Fibroblast of lung (primary cell): Measurements from ENCODE around the gene CDO1. TPM values are rescaled to one million over a fixed set of nuclear protein-coding genes. Genes with fewer than 3 reads are reported as not detected.

Experiments
- DNase-seq, 2 donors: peaks; one replicate each; pipeline versions ENCODE4 v3.0.0 to v3.0.0-alpha.2; 2010; ENCODE audit warnings: low read depth in 2 of 2
- H2AFZ ChIP-seq: 2 replicates; pipeline ENCODE4 v1.5.1; 2012; ENCODE audit warnings: low read length, control low read depth, inconsistent platforms
- H3K27ac ChIP-seq: 2 replicates; pipeline ENCODE4 v1.5.1; 2011; ENCODE audit warnings: low read length, control low read depth; ENCODE audit not compliant: insufficient read depth
- H3K27me3 ChIP-seq: 2 replicates; pipeline ENCODE4 v1.5.1; 2011; ENCODE audit warnings: mild to moderate bottlenecking, low read length; ENCODE audit not compliant: control insufficient read depth, insufficient read depth
- H3K36me3 ChIP-seq: 2 replicates; pipeline ENCODE4 v1.5.1; 2011; ENCODE audit warnings: low read length; ENCODE audit not compliant: control insufficient read depth, insufficient read depth
- H3K4me1 ChIP-seq: 2 replicates; pipeline ENCODE4 v1.5.1; 2011; ENCODE audit warnings: low read length; ENCODE audit not compliant: control insufficient read depth, insufficient read depth; ENCODE audit errors: extremely low read depth
- H3K4me2 ChIP-seq: 2 replicates; pipeline ENCODE4 v1.5.1; 2011; ENCODE audit warnings: low read length, control low read depth; ENCODE audit not compliant: insufficient read depth; ENCODE audit errors: extremely low read depth
- H3K4me3 ChIP-seq, 4 experiments: fragments of 200-600 bp in 1 of 4; sonication (generic) in 1 of 4; replicated peaks in 1 of 4; 2 replicates each; pipeline ENCODE4 v1.5.1; 2011 to 2016; ENCODE audit warnings: low read length in 4 of 4, low read depth in 3 of 4, mild to moderate bottlenecking in 3 of 4, control low read depth in 2 of 4, inconsistent platforms in 1 of 4, mixed read lengths in 1 of 4; ENCODE audit not compliant: insufficient read depth in 1 of 4; ENCODE audit errors: control extremely low read depth in 1 of 4
- H3K79me2 ChIP-seq: 2 replicates; pipeline ENCODE4 v1.5.1; 2012; ENCODE audit warnings: mild to moderate bottlenecking, low read length, inconsistent platforms; ENCODE audit not compliant: control insufficient read depth, insufficient read depth
- H3K9ac ChIP-seq: 2 replicates; pipeline ENCODE4 v1.5.1; 2011; ENCODE audit warnings: mild to moderate bottlenecking, low read length, control low read depth; ENCODE audit not compliant: insufficient read depth
- H3K9me3 ChIP-seq: 2 replicates; pipeline ENCODE4 v1.5.1; 2012; ENCODE audit warnings: low read depth, low read length; ENCODE audit not compliant: control insufficient read depth, insufficient read depth
- H4K20me1 ChIP-seq: 2 replicates; pipeline ENCODE4 v1.5.1; 2011; ENCODE audit warnings: low read length; ENCODE audit not compliant: control insufficient read depth, insufficient read depth; ENCODE audit errors: extremely low read depth
- CTCF ChIP-seq, 2 donors: IDR thresholded peaks in 1 of 2; conservative IDR thresholded peaks in 1 of 2; 1 replicate in 1 of 2; 2 replicates in 1 of 2; pipeline ENCODE4 v1.5.1; 2011 to 2012; ENCODE audit warnings: low read length in 2 of 2, control low read depth in 1 of 2, inconsistent platforms in 1 of 2, low read depth in 1 of 2, mild to moderate bottlenecking in 1 of 2
- EZH2 ChIP-seq: IDR thresholded peaks from 2 replicates; pipeline ENCODE4 v1.5.1; 2012; ENCODE audit warnings: low read length, control low read depth, mild to moderate bottlenecking; ENCODE audit errors: missing control alignments
- polyA plus RNA-seq, 2 donors: library from polyadenylated mRNA; depleted of rRNA in 1 of 2; stranded (reverse) in 1 of 2; unstranded in 1 of 2; fragments of >200 nt; gene quantifications; 2 replicates each; pipeline ENCODE4 v1.2.1, GENCODE V29; 2011 to 2012; ENCODE audit warnings: missing spikeins in 1 of 2
- total RNA-seq: library from RNA; depleted of rRNA; stranded (reverse); fragments of >200 nt; gene quantifications from 2 replicates; pipeline ENCODE4 v1.2.1, GENCODE V29; 2014

The CDO1 gene
- total and polyA plus RNA-seq, 2 donors (not counting 1 experiment from before 2014, with no cell fraction given), result 0.85 to 6.9 TPM

- Histone ChIP-seq H2AFZ (peak overlapping the region; percentile 37), H3K27me3 (peaks cover 5% of the 10 kb centered on the region), H3K27ac (no peak overlapping the region), H4K20me1 (no peaks in the 10 kb centered on the region), H3K36me3 (no peaks in the 10 kb centered on the region), H3K4me2 (peak overlapping the region; percentile 76), H3K4me3 (peak overlapping the region; percentile 40 to 84 (median 52)), H3K9ac (no peak overlapping the region), H3K4me1 (no peaks in the 10 kb centered on the region), H3K79me2 (no peaks in the 10 kb centered on the region), H3K9me3 (no peaks in the 10 kb centered on the region)
- TF ChIP-seq EZH2, result peak; percentile 63
- TF ChIP-seq CTCF (conservative IDR thresholded peaks at IDR 0.05 in 1 of 2, IDR thresholded peaks at IDR 0.05 in 1 of 2; ENCODE audit: low read depth in 1 of 2, low read length in 2 of 2), result no peak
- peak in 1 of 2 donors; percentile 19 for DNase-seq
These were observed 700 bp downstream of the CDO1 start for GRCh38 chr5:115815693-115816225.

GRCh38 chr5:115815006-115815692, 1.3 kb downstream of the CDO1 start:
- DNase-seq, result peak; percentile 46 to 56
- TF ChIP-seq EZH2 (no peak), CTCF (conservative IDR thresholded peaks at IDR 0.05 in 1 of 2, IDR thresholded peaks at IDR 0.05 in 1 of 2; ENCODE audit: low read depth in 1 of 2, low read length in 2 of 2) (no peak)
- no peak overlapping the region for H3K9ac ChIP-seq
- no peaks in the 10 kb centered on the region for H4K20me1 ChIP-seq
- H3K27ac ChIP-seq, result no peak overlapping the region
- H3K9me3 ChIP-seq, result no peaks in the 10 kb centered on the region
- peak overlapping the region; percentile 40 to 84 (median 52) for H3K4me3 ChIP-seq
- no peaks in the 10 kb centered on the region for H3K79me2 ChIP-seq
- H3K27me3 ChIP-seq, result peaks cover 5% of the 10 kb centered on the region
- no peaks in the 10 kb centered on the region for H3K4me1 ChIP-seq
- no peaks in the 10 kb centered on the region for H3K36me3 ChIP-seq
- H2AFZ ChIP-seq, result peak overlapping the region; percentile 37
- H3K4me2 ChIP-seq, result peak overlapping the region; percentile 76

- H3K4me3 ChIP-seq, result no peak overlapping the region
- H4K20me1 ChIP-seq, result no peaks in the 10 kb centered on the region
- no peak overlapping the region for H3K9ac ChIP-seq
- no peak overlapping the region for H2AFZ ChIP-seq
- DNase-seq, result peak in 1 of 2 donors; percentile 1
- H3K36me3 ChIP-seq, result no peaks in the 10 kb centered on the region
- peaks cover 5% of the 10 kb centered on the region for H3K27me3 ChIP-seq
- no peak overlapping the region for H3K27ac ChIP-seq
- H3K4me2 ChIP-seq, result no peak overlapping the region
- H3K4me1 ChIP-seq, result no peaks in the 10 kb centered on the region
- no peaks in the 10 kb centered on the region for H3K79me2 ChIP-seq
- no peaks in the 10 kb centered on the region for H3K9me3 ChIP-seq
- TF ChIP-seq CTCF (conservative IDR thresholded peaks at IDR 0.05 in 1 of 2, IDR thresholded peaks at IDR 0.05 in 1 of 2; ENCODE audit: low read depth in 1 of 2, low read length in 2 of 2), result no peak
- TF ChIP-seq EZH2, result no peak
These were observed 2.7 kb downstream of the CDO1 start for GRCh38 chr5:115813719-115814118.
